Measurements from ENCODE around the gene ARL4A. TPM values are rescaled to one million over a fixed set of nuclear protein-coding genes. Genes with fewer than 3 reads are reported as not detected.

The ARL4A gene
- total and polyA plus RNA-seq, 2 of the 8 experiments (the other 6 are each of a cell fraction or from before 2014, with no cell fraction given): 14.5 to 29.2 TPM

DNA sequence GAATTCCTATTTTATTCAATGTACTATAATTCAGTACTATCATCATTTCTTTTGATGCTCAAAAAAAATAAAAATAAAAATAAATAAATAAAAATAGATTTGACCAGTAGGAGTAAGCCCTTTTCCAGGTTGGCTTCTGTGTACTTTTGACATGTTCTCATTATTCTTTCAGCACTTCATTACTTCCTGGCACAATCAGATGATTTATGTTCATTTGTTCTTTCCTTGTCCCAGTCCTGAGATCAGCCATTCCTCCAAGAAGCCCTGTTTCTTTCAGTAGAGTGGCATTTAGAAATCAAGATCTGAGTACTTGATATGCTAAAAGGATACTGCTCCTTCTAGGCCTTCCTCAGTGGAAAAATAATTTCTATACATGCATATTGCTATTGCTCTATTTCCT is 20.9 kb downstream of the ARL4A start (continued):
- TF ChIP-seq, protein P1, sequence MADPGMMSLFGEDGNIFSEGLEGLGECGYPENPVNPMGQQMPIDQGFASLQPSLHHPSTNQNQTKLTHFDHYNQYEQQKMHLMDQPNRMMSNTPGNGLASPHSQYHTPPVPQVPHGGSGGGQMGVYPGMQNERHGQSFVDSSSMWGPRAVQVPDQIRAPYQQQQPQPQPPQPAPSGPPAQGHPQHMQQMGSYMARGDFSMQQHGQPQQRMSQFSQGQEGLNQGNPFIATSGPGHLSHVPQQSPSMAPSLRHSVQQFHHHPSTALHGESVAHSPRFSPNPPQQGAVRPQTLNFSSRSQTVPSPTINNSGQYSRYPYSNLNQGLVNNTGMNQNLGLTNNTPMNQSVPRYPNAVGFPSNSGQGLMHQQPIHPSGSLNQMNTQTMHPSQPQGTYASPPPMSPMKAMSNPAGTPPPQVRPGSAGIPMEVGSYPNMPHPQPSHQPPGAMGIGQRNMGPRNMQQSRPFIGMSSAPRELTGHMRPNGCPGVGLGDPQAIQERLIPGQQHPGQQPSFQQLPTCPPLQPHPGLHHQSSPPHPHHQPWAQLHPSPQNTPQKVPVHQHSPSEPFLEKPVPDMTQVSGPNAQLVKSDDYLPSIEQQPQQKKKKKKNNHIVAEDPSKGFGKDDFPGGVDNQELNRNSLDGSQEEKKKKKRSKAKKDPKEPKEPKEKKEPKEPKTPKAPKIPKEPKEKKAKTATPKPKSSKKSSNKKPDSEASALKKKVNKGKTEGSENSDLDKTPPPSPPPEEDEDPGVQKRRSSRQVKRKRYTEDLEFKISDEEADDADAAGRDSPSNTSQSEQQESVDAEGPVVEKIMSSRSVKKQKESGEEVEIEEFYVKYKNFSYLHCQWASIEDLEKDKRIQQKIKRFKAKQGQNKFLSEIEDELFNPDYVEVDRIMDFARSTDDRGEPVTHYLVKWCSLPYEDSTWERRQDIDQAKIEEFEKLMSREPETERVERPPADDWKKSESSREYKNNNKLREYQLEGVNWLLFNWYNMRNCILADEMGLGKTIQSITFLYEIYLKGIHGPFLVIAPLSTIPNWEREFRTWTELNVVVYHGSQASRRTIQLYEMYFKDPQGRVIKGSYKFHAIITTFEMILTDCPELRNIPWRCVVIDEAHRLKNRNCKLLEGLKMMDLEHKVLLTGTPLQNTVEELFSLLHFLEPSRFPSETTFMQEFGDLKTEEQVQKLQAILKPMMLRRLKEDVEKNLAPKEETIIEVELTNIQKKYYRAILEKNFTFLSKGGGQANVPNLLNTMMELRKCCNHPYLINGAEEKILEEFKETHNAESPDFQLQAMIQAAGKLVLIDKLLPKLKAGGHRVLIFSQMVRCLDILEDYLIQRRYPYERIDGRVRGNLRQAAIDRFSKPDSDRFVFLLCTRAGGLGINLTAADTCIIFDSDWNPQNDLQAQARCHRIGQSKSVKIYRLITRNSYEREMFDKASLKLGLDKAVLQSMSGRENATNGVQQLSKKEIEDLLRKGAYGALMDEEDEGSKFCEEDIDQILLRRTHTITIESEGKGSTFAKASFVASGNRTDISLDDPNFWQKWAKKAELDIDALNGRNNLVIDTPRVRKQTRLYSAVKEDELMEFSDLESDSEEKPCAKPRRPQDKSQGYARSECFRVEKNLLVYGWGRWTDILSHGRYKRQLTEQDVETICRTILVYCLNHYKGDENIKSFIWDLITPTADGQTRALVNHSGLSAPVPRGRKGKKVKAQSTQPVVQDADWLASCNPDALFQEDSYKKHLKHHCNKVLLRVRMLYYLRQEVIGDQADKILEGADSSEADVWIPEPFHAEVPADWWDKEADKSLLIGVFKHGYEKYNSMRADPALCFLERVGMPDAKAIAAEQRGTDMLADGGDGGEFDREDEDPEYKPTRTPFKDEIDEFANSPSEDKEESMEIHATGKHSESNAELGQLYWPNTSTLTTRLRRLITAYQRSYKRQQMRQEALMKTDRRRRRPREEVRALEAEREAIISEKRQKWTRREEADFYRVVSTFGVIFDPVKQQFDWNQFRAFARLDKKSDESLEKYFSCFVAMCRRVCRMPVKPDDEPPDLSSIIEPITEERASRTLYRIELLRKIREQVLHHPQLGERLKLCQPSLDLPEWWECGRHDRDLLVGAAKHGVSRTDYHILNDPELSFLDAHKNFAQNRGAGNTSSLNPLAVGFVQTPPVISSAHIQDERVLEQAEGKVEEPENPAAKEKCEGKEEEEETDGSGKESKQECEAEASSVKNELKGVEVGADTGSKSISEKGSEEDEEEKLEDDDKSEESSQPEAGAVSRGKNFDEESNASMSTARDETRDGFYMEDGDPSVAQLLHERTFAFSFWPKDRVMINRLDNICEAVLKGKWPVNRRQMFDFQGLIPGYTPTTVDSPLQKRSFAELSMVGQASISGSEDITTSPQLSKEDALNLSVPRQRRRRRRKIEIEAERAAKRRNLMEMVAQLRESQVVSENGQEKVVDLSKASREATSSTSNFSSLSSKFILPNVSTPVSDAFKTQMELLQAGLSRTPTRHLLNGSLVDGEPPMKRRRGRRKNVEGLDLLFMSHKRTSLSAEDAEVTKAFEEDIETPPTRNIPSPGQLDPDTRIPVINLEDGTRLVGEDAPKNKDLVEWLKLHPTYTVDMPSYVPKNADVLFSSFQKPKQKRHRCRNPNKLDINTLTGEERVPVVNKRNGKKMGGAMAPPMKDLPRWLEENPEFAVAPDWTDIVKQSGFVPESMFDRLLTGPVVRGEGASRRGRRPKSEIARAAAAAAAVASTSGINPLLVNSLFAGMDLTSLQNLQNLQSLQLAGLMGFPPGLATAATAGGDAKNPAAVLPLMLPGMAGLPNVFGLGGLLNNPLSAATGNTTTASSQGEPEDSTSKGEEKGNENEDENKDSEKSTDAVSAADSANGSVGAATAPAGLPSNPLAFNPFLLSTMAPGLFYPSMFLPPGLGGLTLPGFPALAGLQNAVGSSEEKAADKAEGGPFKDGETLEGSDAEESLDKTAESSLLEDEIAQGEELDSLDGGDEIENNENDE (IDR thresholded peaks at IDR 0.05; ENCODE audit: insufficient replicate concordance, low read length): no peak
- TF ChIP-seq EZH2 (IDR thresholded peaks at IDR 0.05; ENCODE audit: low read depth, low read length, severe bottlenecking) (no peak), BCL11A (IDR thresholded peaks at IDR 0.05; ENCODE audit: low read depth in 2 of 2, low read length in 2 of 2) (no peak), NANOG (IDR thresholded peaks at IDR 0.05; ENCODE audit: insufficient read depth, low read depth, low read length, poor library complexity, severe bottlenecking) (no peak), POLR2A (IDR thresholded peaks at IDR 0.05; ENCODE audit: control extremely low read depth in 1 of 2, low read depth in 2 of 2, low read length in 2 of 2) (no peak), ASH2L (IDR thresholded peaks at IDR 0.05; ENCODE audit: low read length) (no peak), SUZ12 (IDR thresholded peaks at IDR 0.05; ENCODE audit: low read length) (no peak), CHD1 (IDR thresholded peaks at IDR 0.05; ENCODE audit: low read depth, low read length) (no peak), BACH1 (IDR thresholded peaks at IDR 0.05; ENCODE audit: low read length) (no peak), TAF1 (IDR thresholded peaks at IDR 0.05; ENCODE audit: low read depth, low read length) (no peak), PHF8 (conservative IDR thresholded peaks at IDR 0.05; ENCODE audit: low read depth, low read length) (no peak), SAP30 (IDR thresholded peaks at IDR 0.05; ENCODE audit: insufficient read depth, insufficient replicate concordance, low read length) (no peak), SIRT6 (IDR thresholded peaks at IDR 0.05; ENCODE audit: low read length) (no peak)

Measured in H1 (cell line).